Tibial artery (tissue), 4 donors: ENCODE results near the gene SLC35F6.
A peak's percentile ranks its signal among the peaks of the same experiment; 100 is the strongest.
"Not testable (repeated sequence)": the region's sequence is repeated elsewhere in the genome, so short reads cannot be mapped to it uniquely, and the experiment has no call there.

Source experiments
- DNase-seq, 2 donors: peaks; one replicate each; pipeline ENCODE4 v3.0.0-alpha.2; 2019
- H3K27ac ChIP-seq, 2 donors: fragments of 200-600 bp; sonication (generic) in 1 of 2; 1 replicate in 1 of 2; 2 replicates in 1 of 2; pipeline ENCODE4 v1.5.1; 2018 to 2019; ENCODE audit warnings: mild to moderate bottlenecking in 1 of 2
- H3K27me3 ChIP-seq, 2 donors: fragments of 200-600 bp; sonication (generic) in 1 of 2; one replicate each; pipeline versions ENCODE4 v1.5.1 to v1.6.0; 2016 to 2019
- H3K36me3 ChIP-seq, 3 donors: fragments of 200-600 bp; sonication (generic) in 2 of 3; one replicate each; pipeline ENCODE4 v1.5.1; 2016 to 2019; ENCODE audit warnings: mild to moderate bottlenecking in 2 of 3
- H3K4me1 ChIP-seq, 4 donors: fragments of 200-600 bp; sonication (generic) in 2 of 4; 1 replicate in 3 of 4; 2 replicates in 1 of 4; pipeline ENCODE4 v1.5.1; 2016 to 2019
- H3K4me3 ChIP-seq, 2 donors: fragments of 200-600 bp; sonication (generic) in 1 of 2; 1 replicate in 1 of 2; 2 replicates in 1 of 2; pipeline ENCODE4 v1.5.1; 2018 to 2019; ENCODE audit warnings: mild to moderate bottlenecking in 2 of 2
- H3K9me3 ChIP-seq, 3 donors: fragments of 200-600 bp; sonication (generic) in 1 of 3; one replicate each; pipeline ENCODE4 v1.5.1; 2016 to 2019
- CTCF ChIP-seq, 2 experiments: fragments of 200-600 bp in 1 of 2; fragments of 450-650 bp in 1 of 2; IDR thresholded peaks; one replicate each; pipeline ENCODE4 v1.5.1; 2017 to 2019; ENCODE audit warnings: antibody characterized with exemption in 2 of 2, mild to moderate bottlenecking in 1 of 2, moderate library complexity in 1 of 2
- intact Hi-C: fragments of 100-400 bp; cut with DNase I; formaldehyde crosslinking; loops from one replicate; pipeline ENCODE4 v1.15.0; 2023; ENCODE audit warnings: low total_unique reads

Gene SLC35F6

DNA sequence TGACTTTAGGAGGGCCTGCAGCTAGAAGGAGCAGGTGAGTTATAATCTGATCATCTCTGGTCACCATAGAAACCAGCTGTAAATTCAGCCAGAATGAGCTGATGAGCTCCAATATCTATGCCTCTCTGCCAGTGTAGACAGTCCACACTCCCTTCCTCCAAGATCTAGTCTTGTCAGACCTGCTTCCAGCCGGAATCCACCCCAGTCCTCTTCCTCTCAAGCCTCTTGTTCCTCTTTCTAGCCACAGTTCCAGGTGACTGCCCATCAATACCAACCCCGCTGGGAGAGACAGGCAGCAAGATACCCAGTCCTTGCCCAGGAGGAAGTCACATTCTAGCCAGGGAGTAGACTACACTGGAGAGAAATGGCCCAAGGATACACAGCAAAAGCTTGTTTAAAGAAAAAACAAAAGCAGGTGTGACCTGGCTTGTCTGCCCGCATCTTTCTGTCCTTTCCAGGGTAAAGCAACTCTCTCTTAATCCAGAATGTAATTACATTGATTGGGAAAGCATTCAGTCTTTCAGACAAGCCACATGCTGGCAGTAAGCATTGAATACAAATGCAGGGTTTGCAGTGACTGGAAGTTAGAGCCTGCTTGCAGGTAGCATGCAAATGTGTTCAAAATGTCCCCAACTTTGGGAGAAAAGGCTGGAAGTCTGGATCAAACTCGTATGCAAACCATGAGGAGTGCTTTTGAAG, 9.0 kb upstream of the SLC35F6 start:
- TF ChIP-seq CTCF (IDR thresholded peaks at IDR 0.05), result no peak
- no peak overlapping the region for H3K27ac ChIP-seq
- H3K27me3 ChIP-seq, result no peaks in the 10 kb centered on the region
- no peak for DNase-seq
- H3K36me3 ChIP-seq, result no peaks in the 10 kb centered on the region
- peaks cover 0 to 16% (median 15%) of the 10 kb centered on the region in 4 donors for H3K4me1 ChIP-seq
- intact Hi-C loops, result no loop called here
- no peaks in the 10 kb centered on the region for H3K9me3 ChIP-seq
- H3K4me3 ChIP-seq, result no peak overlapping the region

GRCh38 chr2:26756337-26756736, 7.7 kb upstream of the SLC35F6 start:
- DNase-seq, result no peak
- Histone ChIP-seq H3K9me3 (no peaks in the 10 kb centered on the region), H3K27me3 (no peaks in the 10 kb centered on the region), H3K4me3 (no peak overlapping the region), H3K27ac (no peak overlapping the region), H3K36me3 (no peaks in the 10 kb centered on the region), H3K4me1 (peaks cover 0 to 16% (median 15%) of the 10 kb centered on the region in 4 donors)
- no peak for TF ChIP-seq CTCF (IDR thresholded peaks at IDR 0.05)
- intact Hi-C loops, result no loop called here

GRCh38 chr2:26757873-26758789, 6.0 kb upstream of the SLC35F6 start:
- no peak overlapping the region for H3K4me3 ChIP-seq

DNA sequence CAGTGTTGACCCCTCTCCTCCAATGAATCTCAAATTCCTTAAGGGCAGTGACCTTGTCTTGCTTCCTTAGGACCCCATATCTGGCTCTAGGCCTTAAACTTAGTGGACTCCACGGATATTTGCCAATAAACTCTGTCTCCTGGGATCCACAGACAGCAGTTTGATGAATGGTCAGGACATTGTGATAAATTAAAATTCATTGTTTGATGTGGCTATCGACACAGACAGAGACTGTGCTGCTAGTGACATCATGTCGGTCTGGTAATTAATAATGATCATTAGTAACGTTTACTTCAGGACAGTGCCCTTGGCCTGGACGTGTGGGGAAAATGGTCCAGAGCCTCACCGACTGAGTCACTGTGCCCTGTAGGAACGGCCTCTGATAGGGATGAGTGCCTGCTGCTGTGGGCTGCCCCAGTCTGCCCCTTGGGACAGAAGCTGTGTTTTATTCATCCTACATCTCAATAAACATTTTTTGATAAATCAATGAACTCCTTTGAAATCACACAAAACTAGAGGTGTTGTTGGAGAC, 5.2 kb upstream of the SLC35F6 start:
- no peak overlapping the region for H3K4me3 ChIP-seq
- peak overlapping the region in 1 of 2 donors; percentile 38 for H3K27ac ChIP-seq
- no peaks in the 10 kb centered on the region for H3K27me3 ChIP-seq
- no peaks in the 10 kb centered on the region for H3K9me3 ChIP-seq
- no peak for TF ChIP-seq CTCF (IDR thresholded peaks at IDR 0.05)
- H3K36me3 ChIP-seq, result no peaks in the 10 kb centered on the region
- intact Hi-C loops, result no loop called here
- DNase-seq, result no peak
- H3K4me1 ChIP-seq, result peaks cover 0 to 23% (median 21%) of the 10 kb centered on the region in 4 donors

More at GRCh38 chr2:26757873-26758789, 6.0 kb upstream of the SLC35F6 start:
- H3K9me3 ChIP-seq, result no peaks in the 10 kb centered on the region
- H3K27me3 ChIP-seq, result no peaks in the 10 kb centered on the region
- intact Hi-C loops, result no loop called here
- TF ChIP-seq CTCF (IDR thresholded peaks at IDR 0.05), result no peak
- peak in 1 of 2 donors; percentile 54 for DNase-seq
- peak overlapping the region; percentile 11 to 38 for H3K27ac ChIP-seq
- H3K36me3 ChIP-seq, result no peaks in the 10 kb centered on the region
- peaks cover 0 to 16% (median 16%) of the 10 kb centered on the region in 4 donors for H3K4me1 ChIP-seq

DNA sequence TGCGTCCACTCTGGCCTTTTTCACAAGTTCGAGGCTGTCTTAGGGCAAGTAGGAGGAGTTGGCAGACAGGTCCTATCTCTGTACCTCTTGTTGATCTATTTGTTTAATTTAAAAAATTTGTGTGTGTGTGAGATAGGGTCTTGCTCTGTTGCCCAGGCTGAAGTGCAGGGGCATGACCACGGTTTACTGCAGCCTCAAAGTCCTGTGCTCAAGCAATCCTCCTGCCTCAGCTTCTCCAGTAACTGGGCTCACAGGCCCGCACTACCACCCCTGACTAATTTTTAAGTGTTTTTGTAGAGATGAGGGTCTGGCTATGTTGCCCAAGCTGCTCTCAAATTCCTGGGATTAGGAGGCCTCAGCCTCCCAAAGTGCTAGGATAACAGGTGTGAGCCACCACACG, 4.2 kb upstream of the SLC35F6 start:
- Histone ChIP-seq H3K36me3 (no peaks in the 10 kb centered on the region), H3K27ac (no peak overlapping the region), H3K9me3 (no peaks in the 10 kb centered on the region), H3K27me3 (no peaks in the 10 kb centered on the region), H3K4me1 (peaks cover 0 to 25% (median 23%) of the 10 kb centered on the region in 4 donors), H3K4me3 (no peak overlapping the region)
- no peak for TF ChIP-seq CTCF (IDR thresholded peaks at IDR 0.05)
- no peak for DNase-seq
- intact Hi-C loops, result no loop called here

GRCh38 chr2:26760991-26761390, 3.1 kb upstream of the SLC35F6 start:
- H3K4me3 ChIP-seq, H3K36me3 ChIP-seq, H3K27ac ChIP-seq, intact Hi-C loops, H3K27me3 ChIP-seq, DNase-seq, H3K9me3 ChIP-seq: not testable (repeated sequence)
- H3K4me1 ChIP-seq, result peaks cover 0 to 36% (median 34%) of the 10 kb centered on the region in 4 donors
